Thoracic aorta (tissue), 2 donors: ENCODE results near the gene C20orf141. TPM values are rescaled to one million over a fixed set of nuclear protein-coding genes. Genes with fewer than 3 reads are reported as not detected.

Experiments
- ATAC-seq: fragments of 150-250 bp; one replicate; pipeline ENCODE4 v1.8.0; 2017; ENCODE audit warnings: low read depth; ENCODE audit not compliant: insufficient number of reproducible peaks, low FRiP score
- DNase-seq: peaks from one replicate; pipeline ENCODE4 v3.0.0-alpha.2; 2020; ENCODE audit warnings: low spot score
- H3K27ac ChIP-seq, 2 donors: fragments of 200-600 bp; sonication (generic); 1 replicate in 1 of 2; 2 replicates in 1 of 2; pipeline ENCODE4 v1.5.1; 2016; ENCODE audit warnings: mild to moderate bottlenecking in 2 of 2, moderate library complexity in 2 of 2
- H3K27me3 ChIP-seq: fragments of 200-600 bp; sonication (generic); replicated peaks from 2 replicates; pipeline ENCODE4 v1.6.0; 2016; ENCODE audit warnings: mild to moderate bottlenecking; ENCODE audit not compliant: insufficient read depth
- H3K36me3 ChIP-seq: fragments of 200-600 bp; sonication (generic); one replicate; pipeline ENCODE4 v1.5.1; 2016
- H3K4me1 ChIP-seq, 2 donors: fragments of 200-600 bp; sonication (generic); 1 replicate in 1 of 2; 2 replicates in 1 of 2; pipeline versions ENCODE4 v1.5.1 to v1.6.0; 2016; ENCODE audit warnings: low read depth in 2 of 2, mild to moderate bottlenecking in 1 of 2; ENCODE audit not compliant: control insufficient read depth in 1 of 2
- H3K4me3 ChIP-seq: fragments of 200-600 bp; sonication (generic); 2 replicates; pipeline ENCODE4 v1.5.1; 2016; ENCODE audit warnings: mild to moderate bottlenecking
- H3K9me3 ChIP-seq: fragments of 200-600 bp; sonication (generic); 2 replicates; pipeline ENCODE4 v1.5.1; 2016
- CTCF ChIP-seq: fragments of 200-600 bp; sonication (generic); IDR thresholded peaks from one replicate; pipeline ENCODE4 v1.5.1; 2019; ENCODE audit warnings: antibody characterized with exemption
- total RNA-seq, 2 donors: library from RNA; depleted of rRNA; stranded (reverse); fragments of >200 nt; gene quantifications; one replicate each; pipeline versions ENCODE4 v1.1.0 to v1.2.3, GENCODE V29; 2016

Gene C20orf141
- total RNA-seq, 2 donors from 2014 or later: not detected

GRCh38 chr20:2816583-2817340 lies 2.0 kb downstream of the C20orf141 start:
- TF ChIP-seq CTCF: no peak
- H3K9me3 ChIP-seq: no peaks in the 10 kb centered on the region
- no peaks in the 10 kb centered on the region for H3K27me3 ChIP-seq
- H3K36me3 ChIP-seq: no peaks in the 10 kb centered on the region
- no peak overlapping the region for H3K4me3 ChIP-seq
- no peak for DNase-seq
- no peak for ATAC-seq
- H3K27ac ChIP-seq: no peak overlapping the region
- peaks cover 0 to 9% of the 10 kb centered on the region in 2 donors for H3K4me1 ChIP-seq

- Histone ChIP-seq H3K27me3 (no peaks in the 10 kb centered on the region), H3K4me3 (no peak overlapping the region), H3K9me3 (no peaks in the 10 kb centered on the region), H3K4me1 (peaks cover 0 to 9% of the 10 kb centered on the region in 2 donors), H3K27ac (no peak overlapping the region), H3K36me3 (no peaks in the 10 kb centered on the region)
- DNase-seq: no peak
- no peak for TF ChIP-seq CTCF
- no peak for ATAC-seq
Observed at GRCh38 chr20:2817341-2817726, 2.5 kb downstream of the C20orf141 start.

GRCh38 chr20:2817891-2818595 lies 3.3 kb downstream of the C20orf141 start:
- no peak overlapping the region for H3K4me3 ChIP-seq
- no peaks in the 10 kb centered on the region for H3K36me3 ChIP-seq
- H3K4me1 ChIP-seq: peaks cover 0 to 9% of the 10 kb centered on the region in 2 donors
- no peak for ATAC-seq
- TF ChIP-seq CTCF: no peak
- no peaks in the 10 kb centered on the region for H3K9me3 ChIP-seq
- no peak overlapping the region for H3K27ac ChIP-seq
- H3K27me3 ChIP-seq: no peaks in the 10 kb centered on the region
- no peak for DNase-seq

GRCh38 chr20:2820084-2820895 lies 5.5 kb downstream of the C20orf141 start:
- H3K4me1 ChIP-seq: peaks cover 0 to 9% of the 10 kb centered on the region in 2 donors

More at GRCh38 chr20:2820084-2820895, 5.5 kb downstream of the C20orf141 start:
- TF ChIP-seq CTCF: no peak
- DNase-seq (no peak), ATAC-seq (no peak)
- Histone ChIP-seq H3K27ac (no peak overlapping the region), H3K9me3 (no peaks in the 10 kb centered on the region), H3K27me3 (no peaks in the 10 kb centered on the region), H3K36me3 (no peaks in the 10 kb centered on the region), H3K4me3 (no peak overlapping the region)
